SU-DHL-6 (cell line): ENCODE data around the gene SLAIN2.

Experiments used
- EZH2phosphoT487 ChIP-seq: fragments of 200-600 bp; sonication (generic), shearing (Covaris generic); conservative IDR thresholded peaks from 2 replicates; pipeline ENCODE4 v1.6.1; 2018; ENCODE audit warnings: mild to moderate bottlenecking, antibody characterized with exemption, low read length, moderate library complexity, mixed read lengths
- TF ChIP-seq, protein P1 (sequence below): fragments of 200-600 bp; sonication (generic); IDR thresholded peaks from one replicate; pipeline ENCODE4 v1.5.1; 2017; ENCODE audit warnings: antibody characterized with exemption, mild to moderate bottlenecking, low read length, moderate library complexity; ENCODE audit not compliant: insufficient read depth, poor library complexity, severe bottlenecking

DNA sequence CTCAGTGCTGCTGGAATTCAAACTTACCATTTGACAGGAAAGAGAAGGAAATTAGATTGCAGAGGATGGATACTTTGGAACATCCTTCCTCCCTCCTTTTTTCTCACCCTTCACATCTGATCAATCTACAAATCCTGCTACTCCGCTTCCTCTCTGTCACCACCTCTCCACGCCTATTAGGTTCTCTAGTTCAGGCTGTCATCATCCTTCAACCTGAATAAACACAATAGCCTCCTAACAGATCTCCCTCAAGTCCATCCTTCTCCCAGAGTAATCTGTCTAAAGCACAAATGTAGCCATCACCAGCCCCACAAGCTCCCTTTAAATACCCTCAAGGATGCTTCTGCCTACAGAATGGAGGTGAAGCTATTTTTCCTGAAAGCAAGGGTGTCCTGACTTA is 20.0 kb upstream of the SLAIN2 start:
- TF ChIP-seq, protein P1, sequence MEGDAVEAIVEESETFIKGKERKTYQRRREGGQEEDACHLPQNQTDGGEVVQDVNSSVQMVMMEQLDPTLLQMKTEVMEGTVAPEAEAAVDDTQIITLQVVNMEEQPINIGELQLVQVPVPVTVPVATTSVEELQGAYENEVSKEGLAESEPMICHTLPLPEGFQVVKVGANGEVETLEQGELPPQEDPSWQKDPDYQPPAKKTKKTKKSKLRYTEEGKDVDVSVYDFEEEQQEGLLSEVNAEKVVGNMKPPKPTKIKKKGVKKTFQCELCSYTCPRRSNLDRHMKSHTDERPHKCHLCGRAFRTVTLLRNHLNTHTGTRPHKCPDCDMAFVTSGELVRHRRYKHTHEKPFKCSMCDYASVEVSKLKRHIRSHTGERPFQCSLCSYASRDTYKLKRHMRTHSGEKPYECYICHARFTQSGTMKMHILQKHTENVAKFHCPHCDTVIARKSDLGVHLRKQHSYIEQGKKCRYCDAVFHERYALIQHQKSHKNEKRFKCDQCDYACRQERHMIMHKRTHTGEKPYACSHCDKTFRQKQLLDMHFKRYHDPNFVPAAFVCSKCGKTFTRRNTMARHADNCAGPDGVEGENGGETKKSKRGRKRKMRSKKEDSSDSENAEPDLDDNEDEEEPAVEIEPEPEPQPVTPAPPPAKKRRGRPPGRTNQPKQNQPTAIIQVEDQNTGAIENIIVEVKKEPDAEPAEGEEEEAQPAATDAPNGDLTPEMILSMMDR: no peak
- no peak for TF ChIP-seq EZH2phosphoT487
